Endodermal cell (in vitro differentiated cells): ENCODE measurements around the gene IRF4. TPM values are rescaled to one million over a fixed set of nuclear protein-coding genes. Genes with fewer than 3 reads are reported as not detected.

Source experiments
- DNase-seq: peaks from one replicate; pipeline ENCODE4 v3.0.0-alpha.2; 2017
- H3K27ac ChIP-seq: 2 replicates; pipeline ENCODE4 v1.5.1; 2013; ENCODE audit warnings: mild to moderate bottlenecking, low read depth, low read length, moderate library complexity
- H3K27me3 ChIP-seq: 2 replicates; pipeline ENCODE4 v1.6.1; 2013; ENCODE audit warnings: mild to moderate bottlenecking, low read length, moderate library complexity; ENCODE audit not compliant: insufficient read depth, control insufficient read depth, poor library complexity, severe bottlenecking
- H3K36me3 ChIP-seq: 2 replicates; pipeline ENCODE4 v1.7.0; 2013; ENCODE audit warnings: mild to moderate bottlenecking, low read length, moderate library complexity; ENCODE audit not compliant: control insufficient read depth, insufficient read depth
- H3K4me1 ChIP-seq: one replicate; pipeline ENCODE4 v1.7.0; 2013; ENCODE audit warnings: low read length; ENCODE audit not compliant: control insufficient read depth, insufficient read depth
- H3K4me3 ChIP-seq: 2 replicates; pipeline ENCODE4 v1.5.1; 2013; ENCODE audit warnings: mild to moderate bottlenecking, low read length, moderate library complexity
- H3K9ac ChIP-seq: 2 replicates; pipeline ENCODE4 v1.6.1; 2013; ENCODE audit warnings: mild to moderate bottlenecking, low read length, moderate library complexity; ENCODE audit not compliant: poor library complexity, severe bottlenecking; ENCODE audit errors: extremely low read depth
- H3K9me3 ChIP-seq: 2 replicates; pipeline ENCODE4 v1.6.1; 2013; ENCODE audit warnings: mild to moderate bottlenecking, low read length, moderate library complexity; ENCODE audit not compliant: control insufficient read depth
- H3K27ac Mint-ChIP-seq: 2 replicates; pipeline ENCODE4 v1.8.0; 2020; ENCODE audit warnings: mixed read lengths
- H3K27me3 Mint-ChIP-seq: 2 replicates; pipeline ENCODE4 v1.8.0; 2021; ENCODE audit warnings: mild to moderate bottlenecking, mixed read lengths; ENCODE audit not compliant: insufficient read depth
- H3K36me3 Mint-ChIP-seq: 2 replicates; pipeline ENCODE4 v1.8.0; 2020; ENCODE audit warnings: low read depth, mixed read lengths
- H3K4me1 Mint-ChIP-seq: 2 replicates; pipeline ENCODE4 v1.8.0; 2020; ENCODE audit warnings: mixed read lengths
- H3K4me3 Mint-ChIP-seq: 2 replicates; pipeline ENCODE4 v1.8.0; 2020; ENCODE audit warnings: mild to moderate bottlenecking, moderate library complexity, mixed read lengths
- H3K9me3 Mint-ChIP-seq: 2 replicates; pipeline ENCODE4 v1.8.0; 2020; ENCODE audit warnings: mild to moderate bottlenecking, mixed read lengths
- WGBS, 2 experiments: methylation state at CpG; one replicate each; pipeline versions ENCODE4 v1.1.5 to v1.1.7; 2013; ENCODE audit warnings: missing lambda C conversion rate in 2 of 2, mixed read lengths in 1 of 2; ENCODE audit not compliant: insufficient coverage in 1 of 2, insufficient read length in 1 of 2; 5-methylcytosine and 5-hydroxymethylcytosine counted together
- total RNA-seq, 2 donors: library from RNA; stranded (reverse); fragmentation: NEBNext Ultra II Directional in 1 of 2; extraction: Animal tissue kit (Norgen Biotek cat#: 25700) in 1 of 2; gene quantifications; 2 replicates in 1 of 2; 3 replicates in 1 of 2; pipeline ENCODE4 v1.2.1, GENCODE V29; 2021
- TF ChIP-seq, protein P1 (sequence below): fragments of 200-600 bp; sonication (generic); conservative IDR thresholded peaks from 2 replicates; pipeline ENCODE4 v1.5.0; 2021; ENCODE audit warnings: antibody characterized with exemption, mild to moderate bottlenecking

The IRF4 gene
- total RNA-seq, 2 donors from 2014 or later = not detected

DNA sequence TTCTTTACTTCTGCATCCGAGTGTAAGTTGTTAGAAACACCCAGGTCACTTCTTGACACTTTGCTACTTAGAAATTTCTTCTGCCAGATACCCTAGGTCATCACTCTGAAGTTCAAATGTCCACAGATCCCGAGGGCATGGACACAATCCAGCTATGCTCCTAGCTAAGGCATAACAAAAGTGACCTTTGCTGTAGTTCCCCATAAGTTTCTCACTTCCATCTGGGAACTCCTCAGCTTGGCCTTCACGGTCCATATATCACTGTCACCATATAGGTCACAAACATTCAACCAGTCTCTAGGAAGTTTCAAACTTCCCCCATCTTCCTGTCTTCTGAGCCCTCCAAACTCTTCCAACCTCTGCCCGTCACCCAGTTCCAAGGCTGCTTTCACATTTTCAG, 65.3 kb downstream of the IRF4 start:
- H3K27me3 Mint-ChIP-seq = no peaks in the 10 kb centered on the region
- H3K36me3 Mint-ChIP-seq = no peaks in the 10 kb centered on the region
- H3K9me3 Mint-ChIP-seq = peaks cover 11% of the 10 kb centered on the region
- no peak for DNase-seq
- peaks cover 7% of the 10 kb centered on the region for H3K9me3 ChIP-seq
- WGBS, 2 experiments = 85 to 89% methylated on average over 4 of the region's 4 CpGs
- H3K36me3 ChIP-seq = no peaks in the 10 kb centered on the region
- no peak overlapping the region for H3K9ac ChIP-seq
- no peak overlapping the region for H3K4me3 ChIP-seq
- H3K4me3 Mint-ChIP-seq = no peak overlapping the region
- peaks cover 2% of the 10 kb centered on the region for H3K4me1 Mint-ChIP-seq
- no peaks in the 10 kb centered on the region for H3K4me1 ChIP-seq
- no peak overlapping the region for H3K27ac Mint-ChIP-seq
- TF ChIP-seq, protein P1, sequence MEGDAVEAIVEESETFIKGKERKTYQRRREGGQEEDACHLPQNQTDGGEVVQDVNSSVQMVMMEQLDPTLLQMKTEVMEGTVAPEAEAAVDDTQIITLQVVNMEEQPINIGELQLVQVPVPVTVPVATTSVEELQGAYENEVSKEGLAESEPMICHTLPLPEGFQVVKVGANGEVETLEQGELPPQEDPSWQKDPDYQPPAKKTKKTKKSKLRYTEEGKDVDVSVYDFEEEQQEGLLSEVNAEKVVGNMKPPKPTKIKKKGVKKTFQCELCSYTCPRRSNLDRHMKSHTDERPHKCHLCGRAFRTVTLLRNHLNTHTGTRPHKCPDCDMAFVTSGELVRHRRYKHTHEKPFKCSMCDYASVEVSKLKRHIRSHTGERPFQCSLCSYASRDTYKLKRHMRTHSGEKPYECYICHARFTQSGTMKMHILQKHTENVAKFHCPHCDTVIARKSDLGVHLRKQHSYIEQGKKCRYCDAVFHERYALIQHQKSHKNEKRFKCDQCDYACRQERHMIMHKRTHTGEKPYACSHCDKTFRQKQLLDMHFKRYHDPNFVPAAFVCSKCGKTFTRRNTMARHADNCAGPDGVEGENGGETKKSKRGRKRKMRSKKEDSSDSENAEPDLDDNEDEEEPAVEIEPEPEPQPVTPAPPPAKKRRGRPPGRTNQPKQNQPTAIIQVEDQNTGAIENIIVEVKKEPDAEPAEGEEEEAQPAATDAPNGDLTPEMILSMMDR = no peak
- H3K27ac ChIP-seq = no peak overlapping the region
- no peaks in the 10 kb centered on the region for H3K27me3 ChIP-seq

Other genes starting within 250 kb of the IRF4 start
- gene DUSP22, start 99.3 kb upstream of the IRF4 start, total RNA-seq = 10 to 100 TPM; 33.5 to 35.4 TPM